ENCODE results near the gene ELK3. TPM values are rescaled to one million over a fixed set of nuclear protein-coding genes. Genes with fewer than 3 reads are reported as not detected.

The ELK3 gene
- total RNA-seq, 2 donors from 2014 or later, result 18.4 to 28.7 TPM

DNA sequence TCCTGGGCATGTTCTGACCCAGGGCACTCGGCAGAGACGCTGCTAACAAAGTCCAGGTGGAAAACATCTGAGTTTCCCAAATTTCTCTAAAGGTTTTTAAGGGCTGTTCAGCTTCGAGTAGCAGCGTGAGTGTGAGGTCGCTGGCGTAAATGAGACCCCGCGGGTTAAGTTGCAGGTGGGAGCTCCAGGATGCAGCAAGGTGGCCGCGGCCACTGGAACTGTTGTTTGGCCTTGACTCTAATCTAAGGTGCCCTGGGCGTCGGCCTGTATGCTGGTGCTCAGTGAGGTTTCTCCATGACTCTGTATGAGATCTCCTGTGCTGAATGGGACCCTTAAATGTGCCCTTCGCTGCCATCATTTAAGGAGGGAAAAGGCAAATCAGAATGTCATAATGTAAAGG is 50.7 kb downstream of the ELK3 start:
- no peak for DNase-seq
- intact Hi-C loops (cut with DNase I), result loop anchor here in 1 of 2 donors (10.0 kb wide), 1 partner anchor 150 kb away; no protein-coding TSS in a partner anchor
- ATAC-seq, result no peak

DNA sequence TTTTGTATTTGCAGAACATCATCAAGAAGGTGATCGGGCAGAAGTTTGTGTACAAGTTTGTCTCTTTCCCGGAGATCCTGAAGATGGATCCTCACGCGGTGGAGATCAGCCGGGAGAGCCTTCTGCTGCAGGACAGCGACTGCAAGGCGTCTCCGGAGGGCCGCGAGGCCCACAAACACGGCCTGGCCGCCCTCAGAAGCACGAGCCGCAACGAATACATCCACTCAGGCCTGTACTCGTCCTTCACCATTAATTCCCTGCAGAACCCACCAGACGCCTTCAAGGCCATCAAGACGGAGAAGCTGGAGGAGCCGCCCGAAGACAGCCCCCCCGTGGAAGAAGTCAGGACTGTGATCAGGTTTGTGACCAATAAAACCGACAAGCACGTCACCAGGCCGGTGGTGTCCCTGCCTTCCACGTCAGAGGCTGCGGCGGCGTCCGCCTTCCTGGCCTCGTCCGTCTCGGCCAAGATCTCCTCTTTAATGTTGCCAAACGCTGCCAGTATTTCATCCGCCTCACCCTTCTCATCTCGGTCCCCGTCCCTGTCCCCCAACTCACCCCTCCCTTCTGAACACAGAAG is 52.8 kb downstream of the ELK3 start:
- ATAC-seq (no peak), DNase-seq (no peak)
- intact Hi-C loops (cut with DNase I), result loop anchor here in 1 of 2 donors (10.0 kb wide), 1 partner anchor 148 kb away; no protein-coding TSS in a partner anchor

DNA sequence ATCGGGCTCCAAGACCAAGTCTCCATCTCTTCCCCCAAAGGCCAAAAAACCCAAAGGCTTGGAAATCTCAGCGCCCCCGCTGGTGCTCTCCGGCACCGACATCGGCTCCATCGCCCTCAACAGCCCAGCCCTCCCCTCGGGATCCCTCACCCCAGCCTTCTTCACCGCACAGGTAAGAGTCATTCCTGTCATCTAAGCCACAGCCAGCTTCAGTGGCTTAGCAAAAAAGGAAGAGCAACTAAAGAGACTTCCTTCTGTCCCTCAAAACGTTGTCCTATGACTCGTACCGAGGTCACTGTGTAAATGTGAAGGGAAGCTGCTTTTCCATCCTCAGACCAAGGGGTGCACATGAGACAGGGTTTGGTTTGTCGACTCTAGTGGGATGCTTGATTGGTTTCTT is 53.4 kb downstream of the ELK3 start:
- no peak for DNase-seq
- intact Hi-C loops (cut with DNase I), result loop anchor here in 1 of 2 donors (10.0 kb wide), 1 partner anchor 147 kb away; no protein-coding TSS in a partner anchor
- ATAC-seq, result no peak

DNA sequence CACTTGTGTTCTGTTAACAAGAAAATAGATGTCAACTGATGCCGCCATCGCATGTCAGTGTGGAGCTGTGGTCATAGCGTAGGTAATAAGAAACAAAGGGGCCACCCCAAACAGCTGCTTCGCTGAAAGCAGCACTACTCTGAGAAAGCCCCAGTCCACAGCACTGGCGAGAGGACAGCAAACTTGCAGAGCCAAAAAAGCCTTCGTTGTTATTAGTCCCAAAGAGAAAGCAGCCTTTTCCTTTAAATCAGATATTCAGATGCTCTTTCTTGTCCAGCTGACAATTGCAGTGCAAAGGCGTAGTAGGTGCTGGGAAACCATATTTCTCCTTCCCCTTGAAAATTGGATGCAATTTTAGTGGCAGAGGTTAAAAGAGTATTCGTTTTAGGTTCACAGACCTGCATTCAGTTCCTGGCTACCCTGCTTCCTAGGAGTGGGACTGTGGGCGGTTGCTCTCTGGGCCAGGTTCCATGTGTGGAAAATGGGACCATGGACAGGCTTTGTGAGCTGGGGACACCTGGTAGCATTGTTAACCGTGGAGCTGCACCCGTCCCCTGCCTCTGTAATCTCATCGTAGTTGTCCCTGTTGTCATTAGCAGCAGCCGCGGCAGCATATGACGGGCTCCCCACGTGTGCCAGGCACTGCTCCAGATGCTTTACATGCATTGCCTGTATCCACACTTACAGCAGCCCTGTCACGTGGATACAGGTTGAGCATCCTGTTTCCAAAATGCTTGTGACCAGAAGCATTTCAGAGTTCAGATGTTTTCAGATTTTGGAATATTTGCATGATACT is 54.2 kb downstream of the ELK3 start:
- peak in 1 of 2 donors; percentile 38 for ATAC-seq
- intact Hi-C loops (cut with DNase I), result loop anchor here in 1 of 2 donors (10.0 kb wide), 1 partner anchor 146 kb away; no protein-coding TSS in a partner anchor
- DNase-seq, result no peak

DNA sequence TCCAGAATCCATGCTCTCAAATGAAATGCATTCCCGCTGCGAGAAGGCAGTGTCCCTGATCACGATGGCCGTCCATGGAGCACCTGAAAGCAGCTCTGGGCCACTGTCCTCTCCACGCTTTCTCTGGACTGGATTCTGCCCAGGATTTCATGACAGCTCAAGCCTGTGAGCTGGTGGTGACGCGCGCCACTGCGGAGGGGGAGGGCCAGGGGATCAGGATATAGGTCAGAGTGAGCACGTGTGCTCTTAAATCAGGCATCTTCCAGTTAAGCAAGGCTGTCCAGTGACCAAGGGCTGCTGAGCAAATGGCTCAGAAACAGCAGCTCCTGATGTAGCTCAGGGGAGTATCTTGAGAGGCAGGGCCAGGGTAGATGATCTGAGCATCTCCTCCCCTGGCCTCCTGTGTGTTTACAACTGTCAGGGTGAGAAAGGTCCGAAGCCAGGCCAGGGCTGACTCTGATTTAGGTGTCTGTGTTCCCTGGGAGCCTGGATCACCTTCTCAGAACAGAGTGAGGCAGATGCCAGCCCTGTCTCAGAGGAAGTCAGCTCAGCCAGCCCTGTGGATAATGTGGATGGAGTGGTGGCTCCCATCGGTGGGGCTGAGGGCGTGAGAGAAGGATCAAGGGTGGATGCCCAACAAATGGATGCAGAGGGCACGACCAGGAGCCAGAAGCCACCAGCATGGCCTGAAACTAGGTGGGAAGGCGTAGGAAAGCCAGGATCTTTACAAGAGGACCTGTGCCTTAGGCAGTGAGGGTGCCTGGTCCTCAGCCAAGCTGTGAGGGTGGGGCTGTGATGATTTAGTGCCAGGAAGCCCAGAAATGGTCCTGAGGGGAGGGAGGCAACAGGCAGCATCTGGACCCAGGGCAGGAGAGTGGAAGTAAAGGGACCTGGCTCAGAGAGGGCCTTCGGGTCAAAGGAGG is 55.3 kb downstream of the ELK3 start:
- intact Hi-C loops (cut with DNase I), result loop anchor here in 1 of 2 donors (10.0 kb wide), 1 partner anchor 145 kb away; no protein-coding TSS in a partner anchor
- DNase-seq (peak; percentile 79), ATAC-seq (peak; percentile 81 to 92)

DNA sequence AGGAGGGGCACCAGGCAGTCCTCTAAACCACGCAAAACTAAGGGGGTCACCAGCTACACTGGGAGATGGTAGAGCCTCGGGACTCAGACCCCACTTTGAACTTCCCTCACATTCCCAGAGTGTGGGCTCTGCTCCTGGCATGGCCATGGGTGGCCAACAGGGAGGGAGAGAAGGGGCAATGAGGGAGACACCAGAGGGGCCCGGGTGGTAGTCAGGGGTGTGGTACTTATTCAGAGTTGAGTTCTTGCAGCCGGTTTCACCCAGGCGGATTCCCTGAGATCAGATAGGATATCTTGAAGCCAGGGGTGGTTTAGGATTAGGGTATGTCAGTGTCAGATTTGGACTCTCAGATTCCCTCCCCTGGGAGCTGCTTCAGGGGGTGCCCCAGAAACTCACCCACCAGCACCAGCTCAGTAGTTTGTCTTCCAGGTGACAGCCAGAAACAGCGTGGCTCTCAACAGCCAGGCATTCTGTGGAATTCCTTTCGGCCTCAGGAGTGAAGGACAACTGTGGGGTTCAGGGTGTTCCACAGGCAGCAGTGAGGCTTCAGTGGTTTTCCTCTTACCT is 56.0 kb downstream of the ELK3 start:
- ATAC-seq (no peak), DNase-seq (no peak)
- intact Hi-C loops (cut with DNase I), result no loop called here

DNA sequence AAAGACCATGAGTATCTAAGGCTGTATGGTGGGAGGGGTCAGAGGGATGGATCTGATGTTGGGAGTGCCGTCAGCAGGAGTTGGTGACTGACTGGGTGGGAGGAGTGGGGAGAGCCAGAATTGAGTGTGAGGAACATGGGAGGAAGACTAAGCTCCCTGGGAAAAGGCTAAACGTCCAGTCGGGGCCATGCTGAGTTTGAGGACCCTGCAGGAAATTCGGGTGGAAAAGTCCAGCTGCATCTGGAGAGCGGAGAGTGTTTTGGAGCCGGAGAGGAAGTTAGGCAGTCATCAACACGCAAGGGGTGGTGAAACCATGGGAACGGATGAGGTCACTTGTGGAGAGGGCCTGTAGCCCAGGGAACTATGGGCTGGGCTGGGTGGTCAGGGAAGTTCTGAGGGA is 60.9 kb downstream of the ELK3 start:
- DNase-seq (peak; percentile 83), ATAC-seq (peak; percentile 86 to 90)
- intact Hi-C loops (cut with DNase I), result no loop called here

DNA sequence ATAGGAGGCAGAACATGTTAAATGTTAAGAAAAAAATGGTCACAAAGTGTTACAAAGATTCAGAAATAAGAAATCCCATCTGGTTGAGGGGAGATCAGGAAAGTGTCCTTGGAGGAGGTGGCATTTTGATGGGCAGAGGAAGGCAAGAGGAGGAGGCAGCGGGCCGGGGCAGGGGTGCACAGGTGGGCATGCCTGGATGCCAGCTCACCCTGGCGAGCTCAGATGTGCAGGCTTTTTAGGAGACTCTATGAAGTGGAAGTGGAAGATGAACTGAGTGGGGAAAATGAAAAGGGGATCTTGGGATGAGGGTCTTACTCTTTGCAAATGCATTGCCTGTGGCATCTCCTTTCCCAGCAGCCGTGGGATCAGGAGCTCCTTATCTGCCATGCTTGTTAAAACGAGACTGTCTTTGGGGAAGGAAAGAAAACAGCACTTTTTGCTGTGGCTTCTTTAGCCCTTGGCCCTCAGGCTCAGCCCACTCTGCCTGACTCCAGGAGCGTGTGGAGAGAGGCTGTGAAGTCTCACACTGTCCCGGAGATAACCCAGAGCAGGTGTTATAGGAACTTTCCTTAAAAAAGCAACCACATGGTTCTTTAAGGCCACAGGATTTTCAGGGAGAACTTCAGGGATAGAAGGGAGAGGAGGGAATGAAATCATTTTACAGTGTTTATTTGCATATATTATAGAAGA is 62.6 kb downstream of the ELK3 start:
- intact Hi-C loops (cut with DNase I), result no loop called here
- no peak for ATAC-seq
- DNase-seq, result no peak

DNA sequence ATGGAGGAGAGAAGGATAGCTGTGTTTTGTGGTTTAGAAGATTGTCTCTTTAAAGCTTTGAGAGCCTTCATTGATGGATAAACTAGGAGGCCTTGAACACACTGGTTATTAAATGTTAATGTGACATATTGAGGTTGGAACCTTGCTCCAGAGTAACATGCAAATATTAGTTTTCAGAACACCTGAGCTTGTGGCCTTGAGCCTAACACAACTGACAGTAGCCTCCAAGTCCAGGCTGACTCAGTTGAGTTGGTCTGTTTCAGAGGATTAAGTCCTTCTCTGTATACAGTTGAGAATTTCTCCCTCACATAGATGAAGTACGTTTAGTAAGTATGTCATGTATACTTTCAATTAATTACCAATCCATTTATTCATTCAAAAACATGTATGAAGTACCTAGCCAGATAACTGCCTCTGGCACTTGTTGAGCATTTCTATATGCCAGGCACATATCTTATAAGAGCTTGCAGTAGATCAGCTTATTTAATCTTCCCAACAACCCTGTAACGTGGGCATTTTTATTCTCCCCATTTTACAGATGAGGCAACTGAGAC is 63.5 kb downstream of the ELK3 start:
- no peak for ATAC-seq
- intact Hi-C loops (cut with DNase I), result no loop called here
- DNase-seq, result no peak

DNA sequence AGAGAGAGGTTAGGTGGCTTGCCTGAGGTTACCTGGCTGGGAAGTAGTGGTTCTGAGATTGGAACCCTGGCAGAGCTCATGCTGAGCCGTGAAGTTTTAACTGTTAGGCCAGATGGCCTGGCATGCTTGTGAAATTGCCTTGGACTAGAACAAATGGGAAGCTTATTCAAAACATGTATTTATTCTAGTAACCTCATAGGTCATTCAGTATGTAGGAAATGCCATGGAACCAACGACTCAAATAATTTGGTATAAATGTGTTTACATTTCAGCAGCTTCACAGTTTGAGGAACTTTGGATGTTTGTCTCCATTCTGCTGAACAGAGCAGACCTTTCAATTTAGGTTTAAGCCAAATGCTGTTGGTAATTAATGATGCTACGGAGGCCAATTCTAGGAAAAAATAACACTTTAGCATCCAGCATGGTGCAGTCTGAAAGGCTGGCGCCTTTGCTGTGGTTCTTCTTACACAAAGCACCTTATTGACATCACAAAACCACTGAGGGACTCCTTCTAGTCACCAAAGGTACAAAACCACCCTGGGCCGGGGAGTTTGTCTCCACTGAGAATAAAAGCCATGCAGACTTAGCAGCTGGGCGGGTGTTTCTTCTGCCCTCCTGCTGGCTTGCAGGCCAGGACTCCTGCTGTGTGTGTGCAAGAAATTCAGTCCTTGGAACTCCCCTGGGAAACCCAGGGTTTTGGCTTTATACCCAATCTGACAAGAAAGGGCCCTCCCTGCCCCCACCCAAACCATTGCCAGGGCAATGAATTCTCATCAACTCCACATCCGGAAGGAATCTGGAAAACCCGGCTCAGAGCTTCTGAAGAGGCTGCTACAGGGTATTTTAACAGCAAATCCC is 64.2 kb downstream of the ELK3 start:
- DNase-seq, result peak; percentile 75
- intact Hi-C loops (cut with DNase I), result no loop called here
- ATAC-seq, result peak; percentile 35 to 73

DNA sequence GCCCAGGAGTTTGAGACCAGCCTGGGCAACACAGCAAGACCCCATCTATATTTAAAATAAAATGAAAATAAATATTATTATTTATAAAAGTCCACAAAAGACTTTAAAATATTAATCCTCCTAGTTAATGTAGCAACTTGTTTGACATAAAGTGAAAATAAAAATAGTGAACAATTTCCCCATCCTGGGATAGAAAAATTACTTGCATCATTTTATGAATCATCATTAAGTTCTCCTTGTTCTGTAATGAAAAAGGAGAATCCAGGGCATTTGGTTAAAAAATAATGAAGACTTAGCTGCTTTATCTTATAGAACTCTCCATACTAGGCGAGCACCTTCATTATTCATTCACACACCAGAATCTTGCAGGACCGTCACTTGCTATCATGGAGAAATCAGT is 66.1 kb downstream of the ELK3 start:
- ATAC-seq, result no peak
- DNase-seq, result no peak
- intact Hi-C loops (cut with DNase I), result no loop called here

DNA sequence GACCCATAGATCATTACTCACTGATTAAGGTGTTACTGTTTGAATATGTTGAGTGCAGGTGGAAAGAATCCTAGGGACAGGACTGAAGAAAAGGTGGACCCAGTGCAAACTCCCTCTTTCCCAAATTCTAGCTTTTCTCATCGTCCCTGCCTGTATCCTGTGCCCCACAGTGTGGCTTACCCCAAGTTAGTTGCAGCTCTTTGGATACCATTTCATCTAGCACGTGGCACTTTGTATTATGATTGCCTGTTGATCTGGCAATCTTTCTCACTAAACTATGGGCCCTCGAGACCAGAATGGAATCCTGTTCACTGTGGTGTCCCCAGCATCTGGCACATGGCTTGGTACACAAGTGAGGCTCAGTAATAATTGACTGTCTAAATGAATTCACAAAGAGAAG is 66.5 kb downstream of the ELK3 start:
- ATAC-seq (no peak), DNase-seq (no peak)
- intact Hi-C loops (cut with DNase I), result no loop called here

DNA sequence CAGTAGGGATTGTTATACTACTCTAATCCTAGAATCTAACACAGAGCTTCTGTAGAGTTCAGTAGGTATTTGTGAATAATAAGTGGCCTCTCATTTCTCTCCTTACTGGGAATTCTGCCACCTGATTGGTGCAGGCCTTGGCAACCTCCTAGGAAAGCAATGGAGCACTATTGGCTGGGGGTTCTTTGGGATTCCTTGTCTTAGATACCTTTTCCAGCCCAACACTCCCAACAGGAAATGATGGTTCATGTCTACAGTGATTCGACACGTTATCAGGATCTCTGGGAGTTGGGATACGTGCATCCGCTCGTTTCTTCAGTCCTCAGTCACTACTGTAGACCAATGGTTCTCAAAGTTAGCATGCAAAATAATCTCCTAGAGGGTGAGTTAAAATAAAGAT is 67.4 kb downstream of the ELK3 start:
- intact Hi-C loops (cut with DNase I), result no loop called here
- ATAC-seq, result no peak
- no peak for DNase-seq

DNA sequence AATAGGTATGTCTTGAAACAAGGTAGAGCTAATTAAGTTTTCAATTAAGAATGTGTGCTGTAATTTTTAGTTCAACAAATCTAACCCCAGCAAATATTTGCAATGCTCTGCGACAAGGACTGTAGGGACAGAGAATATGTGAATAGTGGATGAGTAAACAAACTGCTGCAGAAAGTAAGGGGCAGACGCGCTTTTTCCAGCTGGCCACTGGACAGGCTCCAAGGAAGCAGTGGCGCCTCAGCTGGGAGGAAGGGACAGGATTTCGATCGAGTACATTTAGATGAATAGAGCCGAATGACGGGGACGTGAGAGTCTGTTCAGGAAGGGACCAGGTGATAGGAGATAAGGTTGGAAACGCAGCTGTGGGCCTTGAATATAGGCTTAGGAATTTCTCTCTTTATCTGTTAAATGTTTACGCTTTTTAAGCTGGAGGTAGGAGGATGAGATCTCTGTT is 69.3 kb downstream of the ELK3 start:
- intact Hi-C loops (cut with DNase I), result no loop called here
- ATAC-seq (peak in 1 of 2 donors; percentile 21), DNase-seq (peak; percentile 55)

DNA sequence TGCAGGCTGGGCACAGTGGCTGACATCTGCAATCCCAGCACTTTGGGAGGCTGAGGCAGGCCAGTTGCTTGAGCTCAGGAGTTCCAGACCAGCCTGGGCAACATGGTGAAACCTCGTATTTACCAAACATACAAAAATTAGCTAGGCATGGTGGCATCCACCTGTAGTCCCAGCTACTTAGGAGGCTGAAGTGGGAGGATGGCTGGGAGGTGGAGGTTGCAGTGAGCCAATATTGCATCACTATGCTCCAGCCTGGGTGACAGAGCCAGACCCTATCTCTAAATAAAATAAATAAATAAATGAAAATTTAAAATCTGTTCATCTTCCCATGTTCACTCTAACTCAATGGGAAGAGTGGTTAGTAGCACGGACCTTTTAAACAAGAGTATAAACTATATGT is 71.2 kb downstream of the ELK3 start:
- ATAC-seq (no peak), DNase-seq (no peak)
- intact Hi-C loops (cut with DNase I), result no loop called here

DNA sequence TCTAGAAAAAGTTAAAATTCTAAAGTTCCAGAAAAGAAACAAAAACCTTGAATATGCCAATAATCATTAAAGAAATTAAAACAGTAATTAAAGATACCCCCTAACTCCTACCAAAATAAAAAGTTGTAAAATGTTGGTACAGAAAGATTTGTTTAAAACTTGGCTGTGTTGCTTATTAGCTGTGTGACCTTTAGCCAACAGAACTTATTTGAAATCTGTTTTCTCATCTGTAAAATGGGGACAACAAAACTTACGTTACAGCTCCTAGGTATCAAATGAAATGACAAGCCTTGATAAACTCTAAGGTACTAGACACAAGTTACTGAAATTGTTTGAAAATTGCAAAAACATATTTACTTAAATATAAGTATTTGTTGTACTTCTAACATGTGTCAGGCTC is 71.7 kb downstream of the ELK3 start:
- intact Hi-C loops (cut with DNase I), result no loop called here
- ATAC-seq (no peak), DNase-seq (no peak)

DNA sequence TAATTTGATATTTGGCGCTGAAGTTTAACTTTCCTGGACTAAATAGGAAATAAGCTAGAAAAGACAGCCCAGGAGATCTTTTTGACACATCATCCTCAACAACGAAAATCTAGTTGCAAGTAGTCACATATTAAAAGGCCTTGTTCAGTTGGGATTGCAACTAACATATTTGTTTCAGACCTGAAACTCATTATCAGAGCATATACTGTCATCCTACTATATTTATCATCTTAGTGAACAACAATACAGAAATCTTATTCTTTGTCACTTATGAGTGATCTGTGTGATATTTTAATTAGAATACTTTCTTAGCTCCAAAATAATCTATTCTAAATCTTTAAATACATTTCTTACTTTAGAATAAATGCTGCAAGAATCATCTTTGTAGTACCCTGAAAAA is 72.1 kb downstream of the ELK3 start:
- no peak for DNase-seq
- no peak for ATAC-seq
- intact Hi-C loops (cut with DNase I), result no loop called here

Data from left cardiac atrium (tissue), 4 donors.